ENCODE data around the gene FHIP2A.
"Not testable (repeated sequence)": the region's sequence is repeated elsewhere in the genome, so short reads cannot be mapped to it uniquely, and the experiment has no call there.

Gene FHIP2A

GRCh38 chr10:114855776-114856543 is 34.4 kb downstream of the FHIP2A start:
- DNase-seq: no peak
- H3K27me3 ChIP-seq (replicated peaks; ENCODE audit: control insufficient read depth, insufficient read depth, low read length, poor library complexity, severe bottlenecking): no peaks in the 10 kb centered on the region
- no peaks in the 10 kb centered on the region for H3K9me3 ChIP-seq (ENCODE audit: control insufficient read depth, low read length)
- no peaks in the 10 kb centered on the region for H3K4me1 ChIP-seq (ENCODE audit: control insufficient read depth, insufficient read depth, low read length, poor library complexity, severe bottlenecking)
- peaks cover 25% of the 10 kb centered on the region for H3K36me3 ChIP-seq (ENCODE audit: control insufficient read depth, insufficient read depth, low read length)
- H3K4me3 ChIP-seq (ENCODE audit: insufficient read depth, low read depth, low read length, poor library complexity, severe bottlenecking): no peak overlapping the region
- peak overlapping the region; percentile 12 for H3K27ac ChIP-seq (ENCODE audit: insufficient read depth, low read length, poor library complexity, severe bottlenecking)

GRCh38 chr10:114856544-114857287 is 35.1 kb downstream of the FHIP2A start:
- Histone ChIP-seq H3K4me1 (ENCODE audit: control insufficient read depth, insufficient read depth, low read length, poor library complexity, severe bottlenecking) (no peaks in the 10 kb centered on the region), H3K36me3 (ENCODE audit: control insufficient read depth, insufficient read depth, low read length) (peaks cover 31% of the 10 kb centered on the region), H3K9me3 (ENCODE audit: control insufficient read depth, low read length) (no peaks in the 10 kb centered on the region), H3K27ac (ENCODE audit: insufficient read depth, low read length, poor library complexity, severe bottlenecking) (peak overlapping the region; percentile 50), H3K27me3 (replicated peaks; ENCODE audit: control insufficient read depth, insufficient read depth, low read length, poor library complexity, severe bottlenecking) (no peaks in the 10 kb centered on the region), H3K4me3 (ENCODE audit: insufficient read depth, low read depth, low read length, poor library complexity, severe bottlenecking) (no peak overlapping the region)
- no peak for DNase-seq

GRCh38 chr10:114857288-114857565 is 35.6 kb downstream of the FHIP2A start:
- H3K4me3 ChIP-seq (ENCODE audit: insufficient read depth, low read depth, low read length, poor library complexity, severe bottlenecking); H3K27ac ChIP-seq (ENCODE audit: insufficient read depth, low read length, poor library complexity, severe bottlenecking); H3K9me3 ChIP-seq (ENCODE audit: control insufficient read depth, low read length); H3K4me1 ChIP-seq (ENCODE audit: control insufficient read depth, insufficient read depth, low read length, poor library complexity, severe bottlenecking); DNase-seq; H3K27me3 ChIP-seq (replicated peaks; ENCODE audit: control insufficient read depth, insufficient read depth, low read length, poor library complexity, severe bottlenecking): not testable (repeated sequence)
- peaks cover 31% of the 10 kb centered on the region for H3K36me3 ChIP-seq (ENCODE audit: control insufficient read depth, insufficient read depth, low read length)

- Histone ChIP-seq H3K36me3 (ENCODE audit: control insufficient read depth, insufficient read depth, low read length) (peaks cover 33% of the 10 kb centered on the region), H3K27me3 (replicated peaks; ENCODE audit: control insufficient read depth, insufficient read depth, low read length, poor library complexity, severe bottlenecking) (no peaks in the 10 kb centered on the region), H3K4me1 (ENCODE audit: control insufficient read depth, insufficient read depth, low read length, poor library complexity, severe bottlenecking) (no peaks in the 10 kb centered on the region)
Measured at GRCh38 chr10:114857922-114858629, 36.5 kb downstream of the FHIP2A start.

GRCh38 chr10:114859222-114859621 is 37.6 kb downstream of the FHIP2A start:
- Histone ChIP-seq H3K27ac (ENCODE audit: insufficient read depth, low read length, poor library complexity, severe bottlenecking) (no peak overlapping the region), H3K36me3 (ENCODE audit: control insufficient read depth, insufficient read depth, low read length) (peaks cover 41% of the 10 kb centered on the region), H3K27me3 (replicated peaks; ENCODE audit: control insufficient read depth, insufficient read depth, low read length, poor library complexity, severe bottlenecking) (no peaks in the 10 kb centered on the region), H3K9me3 (ENCODE audit: control insufficient read depth, low read length) (no peaks in the 10 kb centered on the region), H3K4me1 (ENCODE audit: control insufficient read depth, insufficient read depth, low read length, poor library complexity, severe bottlenecking) (no peaks in the 10 kb centered on the region), H3K4me3 (ENCODE audit: insufficient read depth, low read depth, low read length, poor library complexity, severe bottlenecking) (no peak overlapping the region)
- DNase-seq: no peak

More at GRCh38 chr10:114857922-114858629, 36.5 kb downstream of the FHIP2A start:
- no peak overlapping the region for H3K4me3 ChIP-seq (ENCODE audit: insufficient read depth, low read depth, low read length, poor library complexity, severe bottlenecking)
- no peaks in the 10 kb centered on the region for H3K9me3 ChIP-seq (ENCODE audit: control insufficient read depth, low read length)
- no peak for DNase-seq
- no peak overlapping the region for H3K27ac ChIP-seq (ENCODE audit: insufficient read depth, low read length, poor library complexity, severe bottlenecking)

- Histone ChIP-seq H3K4me3 (ENCODE audit: insufficient read depth, low read depth, low read length, poor library complexity, severe bottlenecking) (no peak overlapping the region), H3K9me3 (ENCODE audit: control insufficient read depth, low read length) (no peaks in the 10 kb centered on the region), H3K4me1 (ENCODE audit: control insufficient read depth, insufficient read depth, low read length, poor library complexity, severe bottlenecking) (no peaks in the 10 kb centered on the region), H3K27me3 (replicated peaks; ENCODE audit: control insufficient read depth, insufficient read depth, low read length, poor library complexity, severe bottlenecking) (no peaks in the 10 kb centered on the region), H3K36me3 (ENCODE audit: control insufficient read depth, insufficient read depth, low read length) (peaks cover 29% of the 10 kb centered on the region), H3K27ac (ENCODE audit: insufficient read depth, low read length, poor library complexity, severe bottlenecking) (no peak overlapping the region)
- no peak for DNase-seq
Measured at GRCh38 chr10:114862456-114862855, 40.9 kb downstream of the FHIP2A start.

GRCh38 chr10:114867365-114867764 is 45.8 kb downstream of the FHIP2A start:
- H3K36me3 ChIP-seq (ENCODE audit: control insufficient read depth, insufficient read depth, low read length): peaks cover 11% of the 10 kb centered on the region
- DNase-seq: no peak
- H3K27ac ChIP-seq (ENCODE audit: insufficient read depth, low read length, poor library complexity, severe bottlenecking): no peak overlapping the region
- no peaks in the 10 kb centered on the region for H3K9me3 ChIP-seq (ENCODE audit: control insufficient read depth, low read length)
- no peaks in the 10 kb centered on the region for H3K4me1 ChIP-seq (ENCODE audit: control insufficient read depth, insufficient read depth, low read length, poor library complexity, severe bottlenecking)
- no peak overlapping the region for H3K4me3 ChIP-seq (ENCODE audit: insufficient read depth, low read depth, low read length, poor library complexity, severe bottlenecking)
- H3K27me3 ChIP-seq (replicated peaks; ENCODE audit: control insufficient read depth, insufficient read depth, low read length, poor library complexity, severe bottlenecking): no peaks in the 10 kb centered on the region

GRCh38 chr10:114868870-114869519 is 47.4 kb downstream of the FHIP2A start:
- no peak overlapping the region for H3K27ac ChIP-seq (ENCODE audit: insufficient read depth, low read length, poor library complexity, severe bottlenecking)

GRCh38 chr10:114869520-114869892 is 47.9 kb downstream of the FHIP2A start:
- Histone ChIP-seq H3K4me3 (ENCODE audit: insufficient read depth, low read depth, low read length, poor library complexity, severe bottlenecking) (no peak overlapping the region), H3K36me3 (ENCODE audit: control insufficient read depth, insufficient read depth, low read length) (no peaks in the 10 kb centered on the region), H3K27ac (ENCODE audit: insufficient read depth, low read length, poor library complexity, severe bottlenecking) (no peak overlapping the region), H3K27me3 (replicated peaks; ENCODE audit: control insufficient read depth, insufficient read depth, low read length, poor library complexity, severe bottlenecking) (no peaks in the 10 kb centered on the region), H3K9me3 (ENCODE audit: control insufficient read depth, low read length) (no peaks in the 10 kb centered on the region), H3K4me1 (ENCODE audit: control insufficient read depth, insufficient read depth, low read length, poor library complexity, severe bottlenecking) (no peaks in the 10 kb centered on the region)
- DNase-seq: no peak

More at GRCh38 chr10:114868870-114869519, 47.4 kb downstream of the FHIP2A start:
- H3K27me3 ChIP-seq (replicated peaks; ENCODE audit: control insufficient read depth, insufficient read depth, low read length, poor library complexity, severe bottlenecking): no peaks in the 10 kb centered on the region
- H3K36me3 ChIP-seq (ENCODE audit: control insufficient read depth, insufficient read depth, low read length): peaks cover 3% of the 10 kb centered on the region
- no peak for DNase-seq
- H3K9me3 ChIP-seq (ENCODE audit: control insufficient read depth, low read length): no peaks in the 10 kb centered on the region
- H3K4me1 ChIP-seq (ENCODE audit: control insufficient read depth, insufficient read depth, low read length, poor library complexity, severe bottlenecking): no peaks in the 10 kb centered on the region
- no peak overlapping the region for H3K4me3 ChIP-seq (ENCODE audit: insufficient read depth, low read depth, low read length, poor library complexity, severe bottlenecking)
